SK-N-SH (cell line): Measurements from ENCODE around the gene TSKS. TPM values are rescaled to one million over a fixed set of nuclear protein-coding genes. Genes with fewer than 3 reads are reported as not detected.
A peak's percentile ranks its signal among the peaks of the same experiment; 100 is the strongest.

Experiments
- CTCF ChIA-PET: fragments of 300-600, 350-600 bp; formaldehyde crosslinking; extraction: SDS; loops from one replicate; lab custom pipeline; 2021; lab: Yijun Ruan, JAX
- POLR2A ChIA-PET: fragments of 350-600 bp; sonication (Branson Sonifier 250); formaldehyde crosslinking; extraction: SDS; loops from one replicate; lab custom pipeline; 2020; ENCODE audit warnings: antibody characterized with exemption, inconsistent platforms; lab: Yijun Ruan, JAX
- DNase-seq: peaks from one replicate; pipeline ENCODE4 v3.0.0; 2012
- H2AFZ ChIP-seq: fragments of 200-600 bp; sonication (generic); 2 replicates; pipeline ENCODE4 v1.8.1; 2016; ENCODE audit warnings: antibody characterized with exemption, mild to moderate bottlenecking, low read depth
- H3F3A ChIP-seq: fragments of 200-600 bp; sonication (generic); replicated peaks from 2 replicates; pipeline ENCODE3; 2016; ENCODE audit warnings: antibody characterized with exemption, mild to moderate bottlenecking; ENCODE audit not compliant: insufficient read depth
- H3K27ac ChIP-seq, 2 experiments: fragments of 200-500 bp in 1 of 2; fragments of 200-600 bp in 1 of 2; sonication (Bioruptor generic) in 1 of 2; sonication (generic), shearing (Covaris generic) in 1 of 2; 2 replicates each; pipeline versions ENCODE4 v1.5.1 to v1.6.1; 2014 to 2016; ENCODE audit warnings: low read depth in 2 of 2, inconsistent platforms in 1 of 2, low read length in 1 of 2, mild to moderate bottlenecking in 1 of 2, mixed read lengths in 1 of 2
- H3K27me3 ChIP-seq: fragments of 200-600 bp; sonication (generic), shearing (Covaris generic); 2 replicates; pipeline ENCODE4 v1.6.1; 2016; ENCODE audit warnings: mixed run types; ENCODE audit not compliant: insufficient read depth
- H3K36me3 ChIP-seq, 2 experiments: fragments of 200-500 bp in 1 of 2; fragments of 200-600 bp in 1 of 2; sonication (Bioruptor generic) in 1 of 2; sonication (generic) in 1 of 2; replicated peaks in 1 of 2; 2 replicates each; pipeline versions ENCODE3 to v1.5.1; 2014 to 2016; ENCODE audit warnings: low read length in 1 of 2, mild to moderate bottlenecking in 1 of 2; ENCODE audit not compliant: insufficient read depth in 2 of 2, control insufficient read depth in 1 of 2
- H3K4me1 ChIP-seq, 2 experiments: fragments of 200-500 bp in 1 of 2; fragments of 200-600 bp in 1 of 2; sonication (Bioruptor generic) in 1 of 2; sonication (generic), shearing (Covaris generic) in 1 of 2; 2 replicates each; pipeline versions ENCODE4 v1.5.1 to v1.6.1; 2014 to 2016; ENCODE audit warnings: low read depth in 1 of 2, low read length in 1 of 2, mixed run types in 1 of 2; ENCODE audit not compliant: insufficient read depth in 2 of 2, control insufficient read depth in 1 of 2
- H3K4me2 ChIP-seq: fragments of 200-600 bp; sonication (generic), shearing (Covaris generic); 2 replicates; pipeline ENCODE4 v1.6.1; 2017; ENCODE audit warnings: mixed run types
- H3K4me3 ChIP-seq, 2 experiments: fragments of 200-500 bp in 1 of 2; fragments of 200-600 bp in 1 of 2; sonication (Bioruptor generic) in 1 of 2; sonication (generic), shearing (Covaris generic) in 1 of 2; 2 replicates each; pipeline versions ENCODE4 v1.5.1 to v1.8.1; 2014 to 2016; ENCODE audit warnings: low read depth in 2 of 2, inconsistent platforms in 1 of 2, low read length in 1 of 2, mild to moderate bottlenecking in 1 of 2, mixed read lengths in 1 of 2, moderate library complexity in 1 of 2
- H3K79me2 ChIP-seq: fragments of 200-600 bp; sonication (generic); 2 replicates; pipeline ENCODE4 v1.8.1; 2017; ENCODE audit warnings: mild to moderate bottlenecking; ENCODE audit not compliant: insufficient read depth
- H3K9ac ChIP-seq: fragments of 200-600 bp; sonication (generic); 2 replicates; pipeline ENCODE4 v1.6.1; 2017; ENCODE audit warnings: mixed run types
- H3K9me2 ChIP-seq: fragments of 200-600 bp; sonication (generic); 2 replicates; pipeline ENCODE4 v1.6.1; 2017; ENCODE audit warnings: mixed run types
- H3K9me3 ChIP-seq: fragments of 200-600 bp; sonication (generic); 2 replicates; pipeline ENCODE4 v1.6.1; 2017; ENCODE audit warnings: mixed run types, mild to moderate bottlenecking, moderate library complexity
- H4K20me1 ChIP-seq: fragments of 200-600 bp; sonication (generic); 2 replicates; pipeline ENCODE4 v1.6.1; 2017; ENCODE audit warnings: mild to moderate bottlenecking, mixed run types; ENCODE audit not compliant: insufficient read depth
- ELF1 ChIP-seq: IDR thresholded peaks from 2 replicates; pipeline ENCODE4 v1.4.0; 2012
- EP300 ChIP-seq, 2 experiments: IDR thresholded peaks; 2 replicates each; pipeline versions ENCODE4 v1.4.0 to v1.6.1; 2012; ENCODE audit warnings: borderline replicate concordance in 1 of 2, low read depth in 1 of 2, low read length in 1 of 2
- FOSL2 ChIP-seq: IDR thresholded peaks from 2 replicates; pipeline ENCODE4 v1.4.0; 2012; ENCODE audit warnings: low read depth, mild to moderate bottlenecking, moderate library complexity, borderline replicate concordance
- FOXJ3 ChIP-seq: sonication (generic); formaldehyde crosslinking; IDR thresholded peaks from 2 replicates; pipeline ENCODE4 v1.5.1; 2020; ENCODE audit warnings: mild to moderate bottlenecking, missing genetic modification reagents
- GABPA ChIP-seq: IDR thresholded peaks from 2 replicates; pipeline ENCODE4 v1.4.0; 2012; ENCODE audit warnings: low read depth, mild to moderate bottlenecking
- GATA2 ChIP-seq: sonication (generic); formaldehyde crosslinking; IDR thresholded peaks from 2 replicates; pipeline ENCODE4 v1.5.0; 2020; ENCODE audit warnings: mild to moderate bottlenecking, missing genetic modification reagents
- JUND ChIP-seq: IDR thresholded peaks from 2 replicates; pipeline ENCODE4 v1.4.0; 2012
- MAX ChIP-seq: IDR thresholded peaks from 2 replicates; pipeline ENCODE4 v1.4.0; 2012; ENCODE audit warnings: low read depth
- MEF2A ChIP-seq: IDR thresholded peaks from 2 replicates; pipeline ENCODE4 v1.4.0; 2012; ENCODE audit warnings: low read depth, borderline replicate concordance
- MXI1 ChIP-seq: IDR thresholded peaks from 2 replicates; pipeline ENCODE4 v1.6.1; 2012; ENCODE audit warnings: mild to moderate bottlenecking, low read depth, low read length, improper control_type of control experiment
- NFIC ChIP-seq: IDR thresholded peaks from 2 replicates; pipeline ENCODE4 v1.4.0; 2012; ENCODE audit warnings: borderline replicate concordance
- NRF1 ChIP-seq: IDR thresholded peaks from 2 replicates; pipeline ENCODE4 v1.6.1; 2012; ENCODE audit warnings: low read depth, mild to moderate bottlenecking, low read length
- POLR2AphosphoS5 ChIP-seq: IDR thresholded peaks from 2 replicates; pipeline ENCODE4 v1.6.1; 2012; ENCODE audit warnings: low read depth, low read length
- RAD21 ChIP-seq: IDR thresholded peaks from 2 replicates; pipeline ENCODE4 v1.6.1; 2012; ENCODE audit warnings: mild to moderate bottlenecking, low read length
- RFX5 ChIP-seq: IDR thresholded peaks from 2 replicates; pipeline ENCODE4 v1.6.1; 2012; ENCODE audit warnings: mild to moderate bottlenecking, improper control_type of control experiment, low read length
- RXRA ChIP-seq: IDR thresholded peaks from 2 replicates; pipeline ENCODE4 v1.4.0; 2012; ENCODE audit warnings: low read depth, mild to moderate bottlenecking, borderline replicate concordance
- SIN3A ChIP-seq: IDR thresholded peaks from 2 replicates; pipeline ENCODE4 v1.6.1; 2012; ENCODE audit warnings: low read depth, mild to moderate bottlenecking, low read length, moderate library complexity, borderline replicate concordance
- TCF12 ChIP-seq: IDR thresholded peaks from 2 replicates; pipeline ENCODE4 v1.4.0; 2012
- USF1 ChIP-seq: IDR thresholded peaks from 2 replicates; pipeline ENCODE4 v1.4.0; 2012; ENCODE audit warnings: low read depth, borderline replicate concordance
- USF2 ChIP-seq: fragments of 150-350 bp; IDR thresholded peaks from 2 replicates; pipeline ENCODE4 v1.6.1; 2017; ENCODE audit warnings: antibody characterized with exemption, low read length, low read depth, borderline replicate concordance
- WGBS: methylation state at CpG from one replicate; pipeline ENCODE4 v1.1.6; 2017; ENCODE audit warnings: low lambda C conversion rate; 5-methylcytosine and 5-hydroxymethylcytosine counted together
- polyA plus RNA-seq, 3 experiments: library from polyadenylated mRNA; depleted of rRNA; stranded (reverse); fragments of >200 nt; gene quantifications; 2 replicates each; pipeline ENCODE4 v1.2.3, GENCODE V29; 2012
- TF ChIP-seq, protein P1 (sequence below): IDR thresholded peaks from 2 replicates; pipeline ENCODE4 v1.4.0; 2012; ENCODE audit warnings: low read depth, borderline replicate concordance
- TF ChIP-seq, protein P2 (sequence below): fragments of 150-350 bp; IDR thresholded peaks from 2 replicates; pipeline ENCODE4 v1.6.1; 2016; ENCODE audit warnings: mild to moderate bottlenecking, low read depth, low read length
- TF ChIP-seq, protein P3 (sequence below): IDR thresholded peaks from 2 replicates; pipeline ENCODE4 v1.6.1; 2012; ENCODE audit warnings: mild to moderate bottlenecking, low read depth, low read length, moderate library complexity

Gene TSKS
- polyA plus RNA-seq, 1 of the 3 experiments (the other 2 are of a cell fraction), result not detected

- Histone ChIP-seq H3F3A (peaks cover 4% of the 10 kb centered on the region), H3K27ac (peak overlapping the region; percentile 71 to 90), H2AFZ (peak overlapping the region; percentile 89), H3K9ac (peak overlapping the region; percentile 30; the same call in 1 of the 2 replicates), H3K4me3 (peak overlapping the region; percentile 29 to 50; a peak in 2 of 4 replicates), H3K9me3 (no peaks in the 10 kb centered on the region), H3K79me2 (peaks cover 44% of the 10 kb centered on the region), H3K4me1 (peaks cover 10 to 16% of the 10 kb centered on the region in 2 experiments; a peak in 2 of 4 replicates), H3K36me3 (no peaks in the 10 kb centered on the region), H3K9me2 (no peaks in the 10 kb centered on the region), H4K20me1 (0 out of 2 replicates have a peak, but pooled peaks cover 5% of the 10 kb centered on the region), H3K4me2 (peak overlapping the region; percentile 76), H3K27me3 (no peaks in the 10 kb centered on the region)
- peak; percentile 97 for DNase-seq
- WGBS, result 8% methylated on average over 38 of the region's 53 CpGs
- CTCF ChIA-PET, result interaction anchor here (0.7 to 0.9 kb wide), 2 partner anchors 10 to 88 kb away, joined by 3 read pairs; no protein-coding TSS in a partner anchor
- POLR2A ChIA-PET, result interaction anchor here (1.0 kb wide), 1 partner anchor 54 kb away, joined by 4 read pairs; no protein-coding TSS in a partner anchor
- TF ChIP-seq RAD21 (no peak), MEF2A (no peak), FOSL2 (no peak), POLR2AphosphoS5 (peak; percentile 72), TCF12 (no peak), GABPA (peak; percentile 84), FOXJ3 (CRISPR knock-in tag) (no peak), MXI1 (peak; percentile 82), GATA2 (CRISPR knock-in tag) (no peak), JUND (no peak), RFX5 (peak; percentile 51), USF2 (no peak), EP300 (IDR thresholded peaks at IDR 0.05; ENCODE audit: borderline replicate concordance in 1 of 2, low read depth in 1 of 2, low read length in 1 of 2) (no peak), SIN3A (no peak; the same call in 1 of the 2 replicates), NFIC (no peak), RXRA (no peak), NRF1 (peak; percentile 76), USF1 (no peak), MAX (peak; percentile 47), ELF1 (peak; percentile 57)
- TF ChIP-seq, protein P1, sequence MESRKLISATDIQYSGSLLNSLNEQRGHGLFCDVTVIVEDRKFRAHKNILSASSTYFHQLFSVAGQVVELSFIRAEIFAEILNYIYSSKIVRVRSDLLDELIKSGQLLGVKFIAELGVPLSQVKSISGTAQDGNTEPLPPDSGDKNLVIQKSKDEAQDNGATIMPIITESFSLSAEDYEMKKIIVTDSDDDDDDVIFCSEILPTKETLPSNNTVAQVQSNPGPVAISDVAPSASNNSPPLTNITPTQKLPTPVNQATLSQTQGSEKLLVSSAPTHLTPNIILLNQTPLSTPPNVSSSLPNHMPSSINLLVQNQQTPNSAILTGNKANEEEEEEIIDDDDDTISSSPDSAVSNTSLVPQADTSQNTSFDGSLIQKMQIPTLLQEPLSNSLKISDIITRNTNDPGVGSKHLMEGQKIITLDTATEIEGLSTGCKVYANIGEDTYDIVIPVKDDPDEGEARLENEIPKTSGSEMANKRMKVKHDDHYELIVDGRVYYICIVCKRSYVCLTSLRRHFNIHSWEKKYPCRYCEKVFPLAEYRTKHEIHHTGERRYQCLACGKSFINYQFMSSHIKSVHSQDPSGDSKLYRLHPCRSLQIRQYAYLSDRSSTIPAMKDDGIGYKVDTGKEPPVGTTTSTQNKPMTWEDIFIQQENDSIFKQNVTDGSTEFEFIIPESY, result no peak
- TF ChIP-seq, protein P2, sequence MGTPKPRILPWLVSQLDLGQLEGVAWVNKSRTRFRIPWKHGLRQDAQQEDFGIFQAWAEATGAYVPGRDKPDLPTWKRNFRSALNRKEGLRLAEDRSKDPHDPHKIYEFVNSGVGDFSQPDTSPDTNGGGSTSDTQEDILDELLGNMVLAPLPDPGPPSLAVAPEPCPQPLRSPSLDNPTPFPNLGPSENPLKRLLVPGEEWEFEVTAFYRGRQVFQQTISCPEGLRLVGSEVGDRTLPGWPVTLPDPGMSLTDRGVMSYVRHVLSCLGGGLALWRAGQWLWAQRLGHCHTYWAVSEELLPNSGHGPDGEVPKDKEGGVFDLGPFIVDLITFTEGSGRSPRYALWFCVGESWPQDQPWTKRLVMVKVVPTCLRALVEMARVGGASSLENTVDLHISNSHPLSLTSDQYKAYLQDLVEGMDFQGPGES, result peak; percentile 80
- TF ChIP-seq, protein P3, sequence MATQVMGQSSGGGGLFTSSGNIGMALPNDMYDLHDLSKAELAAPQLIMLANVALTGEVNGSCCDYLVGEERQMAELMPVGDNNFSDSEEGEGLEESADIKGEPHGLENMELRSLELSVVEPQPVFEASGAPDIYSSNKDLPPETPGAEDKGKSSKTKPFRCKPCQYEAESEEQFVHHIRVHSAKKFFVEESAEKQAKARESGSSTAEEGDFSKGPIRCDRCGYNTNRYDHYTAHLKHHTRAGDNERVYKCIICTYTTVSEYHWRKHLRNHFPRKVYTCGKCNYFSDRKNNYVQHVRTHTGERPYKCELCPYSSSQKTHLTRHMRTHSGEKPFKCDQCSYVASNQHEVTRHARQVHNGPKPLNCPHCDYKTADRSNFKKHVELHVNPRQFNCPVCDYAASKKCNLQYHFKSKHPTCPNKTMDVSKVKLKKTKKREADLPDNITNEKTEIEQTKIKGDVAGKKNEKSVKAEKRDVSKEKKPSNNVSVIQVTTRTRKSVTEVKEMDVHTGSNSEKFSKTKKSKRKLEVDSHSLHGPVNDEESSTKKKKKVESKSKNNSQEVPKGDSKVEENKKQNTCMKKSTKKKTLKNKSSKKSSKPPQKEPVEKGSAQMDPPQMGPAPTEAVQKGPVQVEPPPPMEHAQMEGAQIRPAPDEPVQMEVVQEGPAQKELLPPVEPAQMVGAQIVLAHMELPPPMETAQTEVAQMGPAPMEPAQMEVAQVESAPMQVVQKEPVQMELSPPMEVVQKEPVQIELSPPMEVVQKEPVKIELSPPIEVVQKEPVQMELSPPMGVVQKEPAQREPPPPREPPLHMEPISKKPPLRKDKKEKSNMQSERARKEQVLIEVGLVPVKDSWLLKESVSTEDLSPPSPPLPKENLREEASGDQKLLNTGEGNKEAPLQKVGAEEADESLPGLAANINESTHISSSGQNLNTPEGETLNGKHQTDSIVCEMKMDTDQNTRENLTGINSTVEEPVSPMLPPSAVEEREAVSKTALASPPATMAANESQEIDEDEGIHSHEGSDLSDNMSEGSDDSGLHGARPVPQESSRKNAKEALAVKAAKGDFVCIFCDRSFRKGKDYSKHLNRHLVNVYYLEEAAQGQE, result 0 out of 2 replicates have a peak, but pooled peaks have one; percentile 23
Observed at GRCh38 chr19:49766007-49766929, 3.2 kb upstream of the TSKS start.
